GM18861 (cell line): ENCODE data around the gene SNRPB.
"Not testable (repeated sequence)": the region's sequence is repeated elsewhere in the genome, so short reads cannot be mapped to it uniquely, and the experiment has no call there.

Experiments used
- ATAC-seq: cut with Tn5 transposase; IDR thresholded peaks from one replicate; pipeline ENCODE4 v1.9.1; 2021; ENCODE audit not compliant: unreplicated experiment

SNRPB gene

GRCh38 chr20:2470423-2471193 is at the start of gene SNRPB:
SNRPB (minus strand) TSS chr20:2470789; CDS start chr20:2470690, 99 bp downstream.
- peak; percentile 96 for ATAC-seq

GRCh38 chr20:2519115-2519809 is 48.7 kb upstream of the SNRPB start:
- ATAC-seq: no peak

DNA sequence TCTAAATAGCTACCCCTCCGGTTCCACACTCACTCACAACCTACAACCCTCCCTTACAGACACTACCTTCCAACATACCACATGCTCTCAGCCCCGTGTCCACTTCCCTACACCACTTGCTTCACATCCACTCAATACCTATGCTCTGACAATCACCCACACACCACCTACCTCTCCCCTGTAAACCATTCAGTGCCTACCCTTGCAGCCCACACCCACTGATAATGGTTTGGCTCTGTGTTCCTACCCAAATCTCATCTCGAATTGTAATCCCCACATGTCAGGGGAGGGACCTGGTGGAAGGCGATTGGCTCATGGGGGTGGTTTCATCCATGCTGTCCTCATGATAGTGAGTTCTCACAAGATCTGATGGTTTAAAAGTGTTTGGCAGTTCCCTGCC is 48.0 kb upstream of the SNRPB start:
- no peak for ATAC-seq

DNA sequence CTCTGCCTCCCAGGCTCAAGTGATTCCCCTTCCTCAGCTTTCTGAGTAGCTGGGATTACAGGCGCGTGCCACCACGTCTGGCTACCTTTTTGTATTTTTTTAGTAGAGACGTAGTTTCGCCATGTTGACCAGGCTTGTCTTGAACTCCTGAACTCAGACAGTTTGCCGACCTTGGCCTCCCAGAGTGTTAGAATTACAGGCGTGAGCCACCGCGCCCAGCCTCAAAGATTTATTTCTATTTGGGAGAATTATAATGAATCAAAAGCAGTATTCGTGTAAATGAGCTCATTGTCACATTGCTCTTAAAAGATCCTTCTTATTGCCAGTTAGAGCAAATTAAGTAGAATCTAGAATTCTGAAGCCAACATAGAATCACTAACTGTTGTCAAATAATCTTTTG is 47.5 kb upstream of the SNRPB start:
- no peak for ATAC-seq

GRCh38 chr20:2516399-2516798 is 45.8 kb upstream of the SNRPB start:
- no peak for ATAC-seq

DNA sequence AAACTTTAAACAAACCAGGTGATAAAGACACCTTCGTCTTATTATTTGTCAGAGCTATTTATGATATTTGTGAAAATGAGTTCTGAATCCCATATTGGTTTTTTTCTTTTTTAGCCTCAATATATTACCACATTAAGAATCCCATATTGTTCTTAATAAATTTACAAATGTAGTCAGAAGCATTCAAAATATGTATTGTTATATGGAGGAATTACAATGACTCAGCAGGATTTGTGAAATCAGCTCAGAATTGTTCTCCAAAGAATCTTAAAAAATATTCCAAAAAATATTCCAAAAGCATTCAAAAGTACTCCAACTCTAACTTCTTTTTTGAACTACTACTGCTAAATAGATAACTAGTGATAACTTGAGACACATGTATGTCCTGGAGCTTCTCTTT is 44.6 kb upstream of the SNRPB start:
- no peak for ATAC-seq

DNA sequence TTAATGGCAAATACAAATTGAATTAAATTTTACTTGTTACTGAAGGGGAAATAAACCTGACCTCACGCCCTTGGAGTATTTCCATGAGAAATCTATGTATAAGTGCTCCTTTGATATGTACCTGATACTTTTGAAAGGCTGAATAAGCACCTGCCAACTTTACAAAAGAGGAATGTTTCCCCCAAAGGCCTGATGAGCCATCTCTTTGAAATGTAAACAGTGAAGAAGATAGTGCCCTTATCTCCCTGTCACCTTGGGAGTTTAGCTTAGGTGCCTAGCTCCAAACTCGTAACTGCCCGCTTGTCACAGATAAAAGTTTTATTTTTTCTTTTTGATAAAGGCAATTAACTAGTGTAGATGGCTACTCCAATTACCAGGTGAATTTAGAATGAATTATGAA is 39.2 kb upstream of the SNRPB start:
- no peak for ATAC-seq

GRCh38 chr20:2509468-2509781 is 38.8 kb upstream of the SNRPB start:
- ATAC-seq: no peak

GRCh38 chr20:2508631-2509467 is 38.3 kb upstream of the SNRPB start, which contains the start of gene ZNF343:
ZNF343 (minus strand) TSS chr20:2508915; CDS start chr20:2493895, 15,020 bp downstream.
- peak; percentile 89 for ATAC-seq

DNA sequence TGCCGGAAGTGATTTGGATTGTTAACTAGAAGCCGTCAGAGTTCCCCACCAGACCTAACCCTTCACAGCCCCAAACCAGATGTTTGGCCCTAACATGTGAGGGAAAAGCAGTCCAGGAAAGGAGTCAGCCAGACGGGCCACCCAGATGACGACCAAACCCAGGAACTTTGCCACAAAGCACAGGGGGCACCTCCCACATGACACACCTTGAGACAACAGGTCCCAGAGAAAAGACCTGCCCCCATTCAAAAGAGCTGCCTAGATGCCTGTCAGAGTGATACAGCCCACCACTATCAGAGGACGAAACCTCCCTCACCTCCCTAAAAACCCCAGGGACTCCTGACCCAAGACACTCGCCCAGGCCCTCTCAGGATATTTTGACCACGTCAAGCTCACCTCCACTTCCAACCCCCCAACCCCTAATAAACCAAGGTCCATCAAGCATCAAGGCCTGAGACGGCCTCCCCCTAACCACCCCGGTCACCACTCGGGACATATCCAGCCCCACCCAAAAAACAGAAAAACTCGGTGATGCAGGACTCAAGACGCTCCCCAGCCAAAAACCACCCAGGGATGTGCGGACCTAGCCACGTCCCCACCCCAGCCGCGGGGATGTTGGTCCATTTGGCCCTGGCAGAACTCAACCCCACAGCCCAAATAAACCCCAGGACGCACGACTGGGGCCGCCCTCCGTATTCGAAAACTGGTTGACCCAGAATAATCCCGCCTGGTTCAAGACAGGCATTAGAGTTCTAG is 37.5 kb upstream of the SNRPB start:
- no peak for ATAC-seq

DNA sequence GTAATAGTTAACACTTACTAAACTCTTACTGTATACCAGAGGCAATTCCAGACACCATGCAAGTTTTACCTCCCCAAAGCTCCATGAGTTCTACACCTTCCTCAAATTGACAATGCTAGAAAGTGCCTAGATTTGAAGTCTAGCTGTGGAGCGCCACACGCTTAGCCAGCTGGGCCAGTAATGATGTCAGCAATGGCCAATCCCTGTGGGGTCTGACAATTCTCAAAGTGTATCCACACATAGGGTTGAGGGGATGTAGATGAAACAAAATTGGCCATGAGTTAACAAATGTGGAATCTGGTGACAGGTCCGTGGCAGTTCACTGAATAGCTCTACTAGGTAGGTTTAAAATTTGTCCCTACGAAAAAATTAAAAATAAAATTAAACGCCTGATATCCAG is 36.9 kb upstream of the SNRPB start:
- ATAC-seq: no peak

- ATAC-seq: not testable (repeated sequence)
These were observed 35.8 kb upstream of the SNRPB start for GRCh38 chr20:2506426-2506825.

DNA sequence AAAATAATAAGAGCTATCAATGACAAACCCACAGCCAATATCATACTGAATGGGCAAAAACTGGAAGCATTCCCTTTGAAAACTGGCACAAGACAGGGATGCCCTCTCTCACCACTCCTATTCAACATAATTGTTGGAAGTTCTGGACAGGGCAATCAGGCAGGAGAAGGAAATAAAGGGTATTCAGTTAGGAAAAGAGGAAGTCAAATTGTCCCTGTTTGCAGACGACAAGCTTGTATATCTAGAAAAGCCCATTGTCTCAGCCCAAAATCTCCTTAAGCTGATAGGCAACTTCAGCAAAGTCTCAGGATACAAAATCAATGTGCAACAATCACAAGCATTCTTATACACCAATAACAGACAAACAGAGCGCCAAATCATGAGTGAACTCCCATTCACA is 34.2 kb upstream of the SNRPB start:
- ATAC-seq: not testable (repeated sequence)

DNA sequence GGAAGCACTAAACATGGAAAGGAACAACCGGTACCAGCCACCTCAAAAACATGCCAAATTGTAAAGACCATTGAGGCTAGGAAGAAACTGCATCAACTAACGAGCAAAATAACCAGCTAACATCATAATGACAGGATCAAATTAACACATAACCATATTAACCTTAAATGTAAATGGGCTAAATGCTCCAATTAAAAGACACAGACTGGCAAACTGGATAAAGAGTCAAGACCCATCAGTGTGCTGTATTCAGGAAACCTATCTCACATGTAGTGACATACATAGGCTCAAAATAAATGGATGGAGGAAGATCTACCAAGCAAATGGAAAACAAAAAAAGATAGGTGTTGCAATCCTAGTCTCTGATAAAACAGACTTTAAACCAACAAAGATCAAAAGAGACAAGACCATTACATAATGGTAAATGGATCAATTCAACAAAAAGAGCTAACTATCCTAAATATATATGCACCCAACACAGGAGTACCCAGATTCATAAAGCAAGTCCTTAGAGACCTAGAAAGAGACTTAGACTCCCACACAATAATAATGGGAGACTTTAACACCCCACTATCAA is 32.3 kb upstream of the SNRPB start:
- ATAC-seq: not testable (repeated sequence)

- no peak for ATAC-seq
These were observed 15.1 kb upstream of the SNRPB start for GRCh38 chr20:2485661-2486060.

GRCh38 chr20:2485080-2485479 is 14.5 kb upstream of the SNRPB start:
- no peak for ATAC-seq

DNA sequence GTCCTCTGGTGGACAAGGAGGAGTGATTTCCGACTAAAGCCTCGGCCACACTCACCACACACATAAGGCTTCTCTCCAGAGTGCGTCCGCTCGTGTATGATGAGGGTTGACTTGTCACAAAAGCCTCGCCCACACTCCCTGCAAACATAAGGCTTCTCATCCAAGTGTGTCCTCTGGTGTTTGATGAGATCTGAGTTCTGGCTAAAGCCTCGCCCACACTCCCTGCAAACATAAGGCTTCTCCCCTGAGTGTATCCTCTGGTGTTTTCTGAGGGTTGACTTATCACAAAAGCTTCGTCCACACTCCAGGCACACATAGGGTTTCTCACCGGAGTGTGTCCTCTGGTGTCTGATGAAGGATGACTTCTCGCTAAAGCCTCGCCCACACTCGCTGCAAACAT is 12.9 kb upstream of the SNRPB start:
- no peak for ATAC-seq

GRCh38 chr20:2480381-2480780 is 9.8 kb upstream of the SNRPB start:
- ATAC-seq: no peak

GRCh38 chr20:2476742-2477615 is 6.4 kb upstream of the SNRPB start:
- no peak for ATAC-seq
